Right cardiac atrium (tissue), 5 donors: ENCODE results near the gene RNF183. TPM values are rescaled to one million over a fixed set of nuclear protein-coding genes. Genes with fewer than 3 reads are reported as not detected.

Source experiments
- ATAC-seq, 2 donors: fragments of 200-7000 bp; cut with Tn5 transposase; one replicate each; pipeline versions ENCODE4 v1.8.0 to v1.9.1; 2020; ENCODE audit warnings: moderate library complexity in 2 of 2, mild to moderate bottlenecking in 1 of 2
- DNase-seq, 3 donors: peaks; one replicate each; pipeline ENCODE4 v3.0.0-alpha.2; 2020
- H3K27ac ChIP-seq: one replicate; pipeline ENCODE4 v1.5.1; 2013; ENCODE audit warnings: mild to moderate bottlenecking, low read length, control low read depth, moderate library complexity
- H3K27me3 ChIP-seq: one replicate; pipeline ENCODE4 v1.6.1; 2013; ENCODE audit not compliant: control insufficient read depth, insufficient read depth
- H3K4me1 ChIP-seq: one replicate; pipeline ENCODE4 v1.6.1; 2013; ENCODE audit warnings: low read length; ENCODE audit not compliant: control insufficient read depth, insufficient read depth
- H3K4me3 ChIP-seq: one replicate; pipeline ENCODE4 v1.5.1; 2013; ENCODE audit warnings: low read length, control low read depth
- H3K9me3 ChIP-seq: one replicate; pipeline ENCODE4 v1.6.1; 2013; ENCODE audit warnings: low read length; ENCODE audit not compliant: control insufficient read depth
- WGBS: extraction: QIAGEN DNeasy Blood & Tissue Kit; methylation state at CpG from one replicate; pipeline ENCODE4 v1.1.7; 2013; 5-methylcytosine and 5-hydroxymethylcytosine counted together
- intact Hi-C, 4 donors: fragments of 100-400 bp; cut with DNase I; formaldehyde crosslinking; loops; one replicate each; pipeline versions ENCODE4 v1.11.0 to v1.14.0; 2022 to 2023
- long read RNA-seq, 4 donors: library from polyadenylated mRNA; unstranded; transcript quantifications; one replicate each; pipeline ENCODE4 v2.0.0, GENCODE V29; 2020 to 2021
- polyA plus RNA-seq: library from polyadenylated mRNA; stranded (reverse); fragments of 200-250 nt; gene quantifications from one replicate; pipeline ENCODE4 v1.2.3, GENCODE V29; 2013
- total RNA-seq, 4 donors: library from RNA; stranded (reverse); fragmentation: NEBNext Ultra II Directional; extraction: Animal tissue kit (Norgen Biotek cat#: 25700); gene quantifications; one replicate each; pipeline ENCODE4 v1.2.1, GENCODE V29; 2021
- donor health status: healthy with polysubstance abuse.
- donor health status: DM: no; HTN: yes; CAD: no.
- donor health status: DM: no; HTN: no; CAD: no.
- donor health status: DM: no; HTN: yes; CAD: no; lungs with severe emphysema.
- donor health status: DM: yes; HTN: yes; CAD: no.

Gene RNF183, protein sequence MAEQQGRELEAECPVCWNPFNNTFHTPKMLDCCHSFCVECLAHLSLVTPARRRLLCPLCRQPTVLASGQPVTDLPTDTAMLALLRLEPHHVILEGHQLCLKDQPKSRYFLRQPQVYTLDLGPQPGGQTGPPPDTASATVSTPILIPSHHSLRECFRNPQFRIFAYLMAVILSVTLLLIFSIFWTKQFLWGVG
- not detected for total RNA-seq
- not detected for polyA plus RNA-seq
- long read RNA-seq, donor 1 = 0 reads
- long read RNA-seq, donor 2 = 0 reads
- long read RNA-seq, donor 3 = 0 reads
- long read RNA-seq, donor 4 = 0 reads

DNA sequence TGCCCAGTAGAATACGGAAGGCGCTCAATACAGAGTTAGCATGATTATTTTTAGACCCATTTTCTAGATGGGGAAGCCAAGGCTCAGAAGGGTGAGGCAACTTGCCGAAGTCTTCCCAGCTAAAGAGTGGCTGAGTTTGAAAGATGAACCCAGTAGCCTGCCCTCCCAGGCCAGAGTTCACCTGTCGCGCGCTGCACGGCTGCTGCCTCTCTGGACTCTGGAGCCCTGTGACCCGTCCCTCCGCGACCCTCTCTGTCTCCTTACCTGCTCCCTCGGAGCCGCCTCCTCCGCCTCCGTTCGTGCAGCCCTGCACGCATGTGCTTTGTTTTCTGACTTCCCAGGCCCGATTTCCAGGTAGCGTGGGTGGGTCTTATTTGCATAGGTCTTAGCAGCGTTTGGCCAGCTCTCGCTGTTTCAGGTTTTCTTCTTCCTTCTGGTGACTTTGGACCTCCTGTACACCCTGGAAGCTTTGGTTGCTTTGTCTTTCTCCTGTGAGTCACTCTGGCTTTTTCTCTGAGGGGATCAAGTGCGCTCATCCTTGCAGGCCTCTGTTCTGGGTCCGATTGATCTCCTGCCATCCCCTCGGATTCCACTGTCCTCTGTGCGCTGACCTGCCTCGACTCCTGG is at the start of gene RNF183:
Gene RNF183, minus strand, starts transcription at position 585 of the 627 bp plus-strand sequence. CDS start 5,192 bp downstream, outside the sequence.
- no peaks in the 10 kb centered on the region for H3K4me1 ChIP-seq
- intact Hi-C loops = no loop called here
- no peaks in the 10 kb centered on the region for H3K27me3 ChIP-seq
- no peaks in the 10 kb centered on the region for H3K9me3 ChIP-seq
- WGBS = 81% methylated on average over 25 of the region's 25 CpGs
- H3K4me3 ChIP-seq = no peak within 1 kb of the TSS
- ATAC-seq = no peak
- no peak for DNase-seq
- H3K27ac ChIP-seq = no peak within 1 kb of the TSS

DNA sequence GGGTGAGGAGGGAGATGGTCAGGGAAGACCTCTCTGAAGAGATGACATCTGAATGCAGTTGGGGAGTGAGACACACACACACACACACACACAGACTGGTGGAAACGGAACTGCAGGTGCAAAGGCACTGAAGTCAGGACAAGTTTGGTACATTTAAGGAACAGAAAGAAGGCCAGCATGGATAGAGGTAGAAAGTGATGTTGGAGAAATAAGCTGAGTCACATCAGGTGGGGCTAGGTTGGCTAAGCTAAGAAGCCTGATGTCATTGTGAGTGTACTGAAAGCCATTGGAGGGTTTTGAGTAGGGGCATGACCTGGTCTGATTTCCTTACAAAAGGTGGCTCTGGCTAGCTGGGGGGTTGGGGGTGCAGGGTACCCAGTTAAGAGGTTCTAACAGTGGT is 49.2 kb upstream of the RNF183 start:
- DNase-seq (no peak), ATAC-seq (no peak)
- Histone ChIP-seq H3K4me3 (no peak overlapping the region), H3K27ac (no peak overlapping the region), H3K27me3 (no peaks in the 10 kb centered on the region), H3K9me3 (no peaks in the 10 kb centered on the region), H3K4me1 (peaks cover 6% of the 10 kb centered on the region)
- intact Hi-C loops = no loop called here
- 63% methylated on average over 1 of the region's 1 CpG for WGBS

DNA sequence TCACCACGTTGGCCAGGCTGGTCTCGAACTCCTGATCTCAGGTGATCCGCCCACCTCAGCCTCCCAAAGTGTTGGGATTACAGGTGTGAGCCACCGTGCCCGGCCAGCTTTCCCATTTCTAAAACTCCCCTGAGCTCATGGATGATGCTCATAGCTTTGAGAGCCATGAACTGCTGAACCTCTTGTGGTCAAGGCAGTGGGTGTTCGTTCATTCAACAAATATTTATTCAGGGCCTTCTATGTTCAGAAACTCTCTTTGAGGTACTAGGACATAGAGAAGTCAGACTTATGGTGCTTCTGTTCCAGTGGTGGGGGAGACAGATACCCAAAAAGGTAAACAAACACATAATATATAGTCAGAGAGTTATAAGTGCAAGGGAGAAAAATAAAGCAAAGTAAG is 48.8 kb upstream of the RNF183 start:
- Histone ChIP-seq H3K4me3 (no peak overlapping the region), H3K4me1 (peaks cover 6% of the 10 kb centered on the region), H3K27ac (no peak overlapping the region), H3K9me3 (no peaks in the 10 kb centered on the region), H3K27me3 (no peaks in the 10 kb centered on the region)
- intact Hi-C loops = no loop called here
- DNase-seq (no peak), ATAC-seq (no peak)
- 84% methylated on average over 6 of the region's 6 CpGs for WGBS

DNA sequence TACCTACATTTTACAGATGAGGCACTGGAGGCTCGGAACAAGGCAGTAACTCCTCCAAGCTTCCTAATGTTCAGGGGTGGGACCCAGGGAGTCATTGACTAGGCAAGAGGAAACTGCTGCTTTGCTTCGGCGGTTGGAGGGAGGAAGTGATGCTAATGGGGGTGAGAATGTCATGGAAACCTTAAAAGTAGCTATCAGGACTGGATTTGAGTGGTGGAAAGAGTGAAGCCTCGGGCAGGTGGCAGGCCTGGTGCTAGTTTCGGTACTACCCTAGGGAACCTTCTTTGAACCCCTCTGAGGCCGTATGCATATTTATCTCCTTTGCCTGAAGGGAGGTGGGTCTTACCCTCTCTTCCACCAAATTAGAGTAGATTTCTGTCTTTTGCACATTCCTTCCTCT is 47.8 kb upstream of the RNF183 start:
- H3K4me3 ChIP-seq = no peak overlapping the region
- 41% methylated on average over 6 of the region's 6 CpGs for WGBS
- peak in 1 of 2 donors; percentile 41 for ATAC-seq

DNA sequence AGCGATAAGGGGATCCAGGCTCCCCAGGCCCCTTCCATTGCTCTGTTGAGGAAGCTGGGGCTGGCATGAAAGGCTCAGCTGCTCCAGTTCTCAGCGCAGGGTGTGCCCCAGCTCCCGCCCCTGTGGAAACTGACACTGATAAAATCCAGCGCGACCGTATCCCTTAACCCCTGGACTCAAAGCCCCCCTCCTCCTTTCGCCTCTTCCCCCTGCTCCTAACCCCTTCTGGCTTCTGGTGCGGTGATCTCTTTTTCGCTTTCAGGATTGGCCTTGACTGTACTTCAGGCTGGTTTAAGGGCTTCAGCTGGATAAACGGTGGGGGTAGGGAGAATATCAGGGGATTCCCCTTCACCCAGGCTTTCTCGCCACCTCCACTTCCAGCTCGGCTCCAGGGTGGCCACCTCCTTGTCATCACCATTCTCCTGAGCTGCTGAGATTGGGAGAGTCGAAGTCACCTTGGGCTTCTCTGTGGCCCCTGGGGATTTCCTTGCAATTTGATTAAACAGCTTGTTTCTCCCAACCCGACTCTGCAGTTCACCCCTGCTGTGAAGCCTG is 47.0 kb upstream of the RNF183 start:
- H3K27me3 ChIP-seq = no peaks in the 10 kb centered on the region
- 9% methylated on average over 14 of the region's 14 CpGs for WGBS
- intact Hi-C loops = no loop called here
- no peaks in the 10 kb centered on the region for H3K9me3 ChIP-seq
- peak overlapping the region; percentile 82 for H3K4me3 ChIP-seq
- ATAC-seq = peak in 1 of 2 donors; percentile 36
- no peak overlapping the region for H3K27ac ChIP-seq
- DNase-seq = no peak
- H3K4me1 ChIP-seq = peaks cover 6% of the 10 kb centered on the region

More for the DNA sequence above, 47.8 kb upstream of the RNF183 start:
- Histone ChIP-seq H3K9me3 (no peaks in the 10 kb centered on the region), H3K27ac (no peak overlapping the region), H3K4me1 (peaks cover 6% of the 10 kb centered on the region), H3K27me3 (no peaks in the 10 kb centered on the region)
- intact Hi-C loops = no loop called here
- DNase-seq = no peak

DNA sequence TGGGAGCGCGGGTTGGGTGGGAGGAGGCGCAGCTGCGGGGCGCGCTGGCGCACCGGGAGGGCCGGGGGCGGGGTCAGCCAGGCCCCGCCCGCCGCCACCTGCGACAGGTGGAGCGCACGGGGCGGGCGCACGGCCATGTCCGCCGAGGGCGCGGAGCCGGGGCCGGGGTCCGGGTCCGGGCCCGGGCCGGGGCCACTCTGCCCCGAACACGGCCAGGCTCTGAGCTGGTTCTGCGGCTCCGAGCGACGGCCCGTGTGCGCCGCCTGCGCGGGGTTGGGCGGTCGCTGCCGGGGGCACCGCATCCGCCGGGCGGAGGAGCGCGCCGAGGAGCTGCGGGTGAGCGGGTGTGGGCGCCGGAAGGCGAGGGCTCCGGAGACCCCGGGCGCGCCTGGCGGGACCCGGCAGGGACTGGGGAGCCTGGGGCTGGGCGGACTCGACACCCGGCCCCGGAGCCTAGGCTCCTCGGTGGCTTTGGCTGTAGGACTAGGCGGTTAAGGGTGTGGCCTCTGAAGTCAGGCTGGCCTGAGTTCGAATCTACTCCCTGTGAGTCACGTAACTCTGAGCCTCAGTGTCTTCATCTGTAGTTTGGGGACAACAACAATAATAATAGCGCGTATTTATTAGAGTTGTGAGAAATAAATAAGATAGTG is 46.4 kb upstream of the RNF183 start, which contains the start of gene BSPRY:
Gene BSPRY, plus strand, starts transcription at position 97 of the 650 bp plus-strand sequence. Its CDS starts 39 bp downstream, at position 136.
- no peak within 1 kb of the TSS for H3K27ac ChIP-seq
- H3K4me1 ChIP-seq = peaks cover 6% of the 10 kb centered on the region
- peak within 1 kb of the TSS; percentile 82 for H3K4me3 ChIP-seq
- intact Hi-C loops = no loop called here
- no peaks in the 10 kb centered on the region for H3K9me3 ChIP-seq
- 2% methylated on average over 71 of the region's 71 CpGs for WGBS
- DNase-seq (peak in 1 of 3 donors; percentile 55), ATAC-seq (peak; percentile 36 to 57)
- H3K27me3 ChIP-seq = no peaks in the 10 kb centered on the region

DNA sequence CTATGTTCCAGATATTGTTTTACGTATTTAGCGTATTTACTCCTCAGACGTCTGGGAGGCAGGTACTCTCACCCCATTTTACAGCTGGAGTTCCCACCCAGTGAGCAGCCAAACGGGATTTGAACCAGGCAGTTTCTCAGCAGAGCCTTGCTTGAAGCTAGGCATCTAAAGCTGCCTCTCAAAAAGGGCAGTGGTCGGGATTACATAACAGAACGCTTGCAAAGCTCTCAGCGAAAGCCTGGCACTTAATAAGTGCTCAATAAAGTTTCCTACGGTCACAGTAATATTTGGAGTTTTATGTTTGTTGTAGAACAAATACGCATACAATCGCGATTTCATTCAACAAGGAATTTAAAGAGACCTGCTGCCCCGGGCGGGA is 45.9 kb upstream of the RNF183 start:
- ATAC-seq (no peak), DNase-seq (no peak)
- intact Hi-C loops = no loop called here
- Histone ChIP-seq H3K9me3 (no peaks in the 10 kb centered on the region), H3K27me3 (no peaks in the 10 kb centered on the region), H3K4me3 (peak overlapping the region; percentile 82), H3K27ac (no peak overlapping the region), H3K4me1 (peaks cover 6% of the 10 kb centered on the region)
- WGBS = 33% methylated on average over 13 of the region's 13 CpGs

DNA sequence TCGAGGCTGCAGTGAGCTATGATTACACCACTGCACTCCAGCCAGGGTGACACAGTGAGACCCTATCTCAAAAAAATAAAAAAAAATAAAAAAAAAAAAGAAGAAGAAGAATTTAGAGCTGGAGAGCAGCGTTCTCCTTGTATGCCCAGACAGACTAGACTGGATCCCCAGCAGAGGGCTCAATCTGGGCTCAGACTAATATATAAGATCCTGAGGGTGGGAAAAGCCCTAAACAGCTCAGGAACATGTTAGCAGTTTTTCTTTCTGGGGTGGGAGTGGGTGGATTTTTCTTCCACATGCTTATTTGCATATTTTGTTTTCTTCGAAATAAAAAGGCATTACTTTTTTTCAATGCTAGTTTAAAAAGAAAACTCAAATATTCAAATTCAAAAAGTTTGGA is 45.3 kb upstream of the RNF183 start:
- no peak overlapping the region for H3K27ac ChIP-seq
- 87% methylated on average over 3 of the region's 3 CpGs for WGBS
- peaks cover 6% of the 10 kb centered on the region for H3K4me1 ChIP-seq
- no peaks in the 10 kb centered on the region for H3K9me3 ChIP-seq
- H3K4me3 ChIP-seq = no peak overlapping the region
- ATAC-seq (no peak), DNase-seq (no peak)
- no peaks in the 10 kb centered on the region for H3K27me3 ChIP-seq
- intact Hi-C loops = no loop called here

DNA sequence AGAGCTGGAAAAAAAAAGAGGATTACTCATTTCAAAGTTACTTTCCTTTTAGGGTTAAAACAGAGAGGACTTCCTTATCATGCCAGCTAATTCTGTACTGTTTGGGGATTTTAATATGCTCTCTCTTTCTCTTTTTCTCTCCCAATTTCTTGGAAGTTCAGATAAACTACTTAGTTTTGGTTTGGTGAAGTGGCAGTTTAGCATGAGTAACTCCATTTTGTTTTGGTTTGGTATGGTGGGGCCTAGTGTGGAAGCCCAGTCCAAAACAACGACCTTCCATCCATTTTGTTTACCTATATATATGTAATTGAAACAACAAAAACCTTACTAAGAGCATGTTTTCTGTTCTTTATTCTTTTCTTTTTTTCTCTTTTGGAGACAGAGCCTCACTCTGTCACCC is 42.5 kb upstream of the RNF183 start:
- 46% methylated on average over 1 of the region's 1 CpG for WGBS
- no peak overlapping the region for H3K4me3 ChIP-seq
- no peak for ATAC-seq

DNA sequence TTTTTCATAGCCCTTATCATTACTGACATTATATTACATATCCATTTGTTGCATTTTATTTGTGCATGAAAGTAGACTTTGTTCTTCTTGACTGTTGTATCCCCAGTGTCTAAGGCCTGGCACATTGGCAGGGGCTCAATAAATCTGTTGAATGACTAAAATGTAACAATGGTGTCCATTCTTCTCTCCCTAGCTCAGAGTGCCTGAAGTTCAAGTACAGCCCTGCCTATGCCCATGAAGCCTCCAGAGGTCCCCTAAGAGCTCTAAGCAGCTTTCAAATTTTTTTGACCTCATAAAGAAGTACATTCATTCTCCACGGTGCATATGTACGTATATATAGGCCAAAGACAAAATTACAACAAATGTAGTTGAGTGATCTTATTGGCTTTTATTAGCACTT is 42.0 kb upstream of the RNF183 start:
- H3K27ac ChIP-seq = no peak overlapping the region
- no peak overlapping the region for H3K4me3 ChIP-seq
- ATAC-seq (no peak), DNase-seq (no peak)
- no peaks in the 10 kb centered on the region for H3K9me3 ChIP-seq
- intact Hi-C loops = no loop called here
- no peaks in the 10 kb centered on the region for H3K27me3 ChIP-seq
- H3K4me1 ChIP-seq = peaks cover 8% of the 10 kb centered on the region
- 68% methylated on average over 2 of the region's 2 CpGs for WGBS

More for the DNA sequence above, 42.5 kb upstream of the RNF183 start:
- Histone ChIP-seq H3K27ac (no peak overlapping the region), H3K4me1 (peaks cover 9% of the 10 kb centered on the region), H3K27me3 (no peaks in the 10 kb centered on the region), H3K9me3 (no peaks in the 10 kb centered on the region)
- no peak for DNase-seq
- intact Hi-C loops = no loop called here

DNA sequence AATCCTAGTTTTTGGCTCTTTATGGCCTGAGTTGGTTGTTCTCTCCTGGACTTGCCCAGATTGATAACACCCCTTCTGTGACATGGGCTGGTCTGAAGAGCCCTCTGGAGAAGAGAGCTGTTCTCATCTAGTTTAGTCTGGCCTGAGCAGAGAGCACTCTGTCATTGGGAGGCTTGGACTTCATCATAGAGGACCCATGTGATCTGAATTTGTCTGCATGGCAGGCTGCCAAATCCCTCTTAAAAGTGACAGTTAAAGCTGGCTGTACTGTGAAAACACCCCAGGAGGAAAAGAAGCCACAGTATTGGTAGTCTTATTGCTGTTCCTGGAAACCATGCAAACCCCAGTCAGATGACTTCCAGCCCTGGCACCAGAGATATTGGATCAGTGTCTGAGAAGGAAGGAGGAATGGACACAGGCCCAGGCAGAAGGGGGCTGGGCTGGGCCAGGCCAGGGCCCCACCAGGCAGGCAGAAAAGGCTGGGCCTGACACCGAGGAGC is 40.6 kb upstream of the RNF183 start:
- Histone ChIP-seq H3K27ac (peak overlapping the region; percentile 76), H3K4me3 (no peak overlapping the region), H3K4me1 (peaks cover 3% of the 10 kb centered on the region), H3K9me3 (no peaks in the 10 kb centered on the region), H3K27me3 (no peaks in the 10 kb centered on the region)
- intact Hi-C loops = no loop called here
- 10% methylated on average over 1 of the region's 1 CpG for WGBS
- DNase-seq = peak; percentile 82 to 89 (median 83)
- peak; percentile 83 to 86 for ATAC-seq
